Naive thymus-derived CD4-positive, alpha-beta T cell (primary cell): Measurements from ENCODE around the gene PTGES2. TPM values are rescaled to one million over a fixed set of nuclear protein-coding genes. Genes with fewer than 3 reads are reported as not detected.
A peak's percentile ranks its signal among the peaks of the same experiment; 100 is the strongest.

Experiments used
- ATAC-seq: fragments of 150-1000 bp; cut with Tn5 transposase; 2 replicates; pipeline ENCODE4 v1.10.0; 2021; ENCODE audit warnings: mild to moderate bottlenecking, moderate library complexity
- CTCF ChIA-PET: fragments of 350-600 bp; sonication (Branson Sonifier 250); formaldehyde crosslinking; loops from one replicate; lab custom pipeline; 2021; ENCODE audit warnings: antibody characterized with exemption; lab: Charles Lee
- POLR2A ChIA-PET: fragments of 350-600 bp; sonication (Branson Sonifier 250); formaldehyde crosslinking; loops from one replicate; lab custom pipeline; 2021; ENCODE audit warnings: antibody characterized with exemption, inconsistent platforms; lab: Charles Lee
- DNase-seq, 9 donors: peaks; one replicate each; pipeline versions ENCODE4 v3.0.0 to v3.0.0-alpha.2; 2020 to 2022; ENCODE audit warnings: mixed read lengths in 1 of 9
- H3K27ac ChIP-seq: one replicate; pipeline ENCODE4 v1.7.0; 2013; ENCODE audit warnings: mild to moderate bottlenecking, low read depth, low read length, moderate library complexity
- H3K27me3 ChIP-seq, 2 donors: one replicate each; pipeline ENCODE4 v1.7.0; 2013; ENCODE audit warnings: low read length in 2 of 2, mild to moderate bottlenecking in 2 of 2, moderate library complexity in 2 of 2; ENCODE audit not compliant: control insufficient read depth in 2 of 2, insufficient read depth in 2 of 2
- H3K36me3 ChIP-seq, 3 experiments: 1 replicate in 2 of 3; 2 replicates in 1 of 3; pipeline ENCODE4 v1.7.0; 2013; ENCODE audit warnings: low read length in 3 of 3, mild to moderate bottlenecking in 3 of 3, moderate library complexity in 1 of 3; ENCODE audit not compliant: insufficient read depth in 3 of 3, control insufficient read depth in 2 of 3
- H3K4me1 ChIP-seq, 2 donors: one replicate each; pipeline ENCODE4 v1.7.0; 2013; ENCODE audit warnings: low read length in 2 of 2, mild to moderate bottlenecking in 2 of 2, moderate library complexity in 1 of 2; ENCODE audit not compliant: control insufficient read depth in 2 of 2, insufficient read depth in 2 of 2
- H3K4me3 ChIP-seq: 2 replicates; pipeline ENCODE4 v1.7.0; 2013; ENCODE audit warnings: mild to moderate bottlenecking, low read length
- H3K9me3 ChIP-seq, 3 experiments: 1 replicate in 2 of 3; 2 replicates in 1 of 3; pipeline ENCODE4 v1.7.0; 2013; ENCODE audit warnings: low read length in 3 of 3; ENCODE audit not compliant: control insufficient read depth in 2 of 3
- H3K27ac Mint-ChIP-seq, 9 donors: one replicate each; pipeline ENCODE4 v1.8.0; 2020 to 2022; ENCODE audit warnings: mixed read lengths in 9 of 9, mild to moderate bottlenecking in 8 of 9, moderate library complexity in 5 of 9, inconsistent platforms in 2 of 9
- H3K27me3 Mint-ChIP-seq, 5 donors: one replicate each; pipeline ENCODE4 v1.8.0; 2021 to 2022; ENCODE audit warnings: mixed read lengths in 5 of 5, mild to moderate bottlenecking in 1 of 5
- H3K36me3 Mint-ChIP-seq, 5 donors: one replicate each; pipeline ENCODE4 v1.8.0; 2020 to 2022; ENCODE audit warnings: mixed read lengths in 5 of 5, mild to moderate bottlenecking in 3 of 5, inconsistent platforms in 1 of 5
- H3K4me1 Mint-ChIP-seq, 7 donors: one replicate each; pipeline ENCODE4 v1.8.0; 2020 to 2022; ENCODE audit warnings: mixed read lengths in 7 of 7, mild to moderate bottlenecking in 3 of 7, inconsistent platforms in 1 of 7
- H3K4me3 Mint-ChIP-seq, 10 donors: one replicate each; pipeline ENCODE4 v1.8.0; 2020 to 2022; ENCODE audit warnings: mild to moderate bottlenecking in 10 of 10, mixed read lengths in 10 of 10, moderate library complexity in 6 of 10, inconsistent platforms in 2 of 10
- H3K9me3 Mint-ChIP-seq, 11 donors: one replicate each; pipeline ENCODE4 v1.8.0; 2020 to 2022; ENCODE audit warnings: mixed read lengths in 11 of 11, mild to moderate bottlenecking in 4 of 11, inconsistent platforms in 1 of 11, moderate library complexity in 1 of 11
- intact Hi-C, 2 donors: fragments of 100-400 bp; cut with micrococcal nuclease; formaldehyde crosslinking; loops; one replicate each; pipeline ENCODE4 v1.15.1; 2023
- polyA plus RNA-seq, 2 donors: library from polyadenylated mRNA; unstranded; fragments of 300-500 nt; fragmentation: Illumina TruSeq; gene quantifications; one replicate each; pipeline ENCODE4 v1.2.3, GENCODE V29; 2021
- total RNA-seq, 6 experiments: library from RNA in 5 of 6; stranded (reverse) in 5 of 6; gene quantifications; 1 replicate in 5 of 6; 2 replicates in 1 of 6; pipeline ENCODE4 v1.2.3 and lab custom pipeline; 2021 to 2026

Gene PTGES2
- total and polyA plus RNA-seq, 7 experiments from 2014 or later, result 32.3 to 70.8 (median 60.8) TPM

- H3K9me3 ChIP-seq, result no peaks in the 10 kb centered on the region
- CTCF ChIA-PET, result interaction anchor here (0.8 to 1.5 kb wide), 4 partner anchors 8 to 145 kb away, joined by 3 to 5 read pairs (median 3); no protein-coding TSS in a partner anchor
- H3K27ac ChIP-seq, result no peak overlapping the region
- peaks cover 5 to 36% (median 8%) of the 10 kb centered on the region in 3 experiments for H3K36me3 ChIP-seq
- Mint-ChIP-seq H3K27ac (peak overlapping the region in 5 of 9 donors; percentile 34 to 69 (median 52)), H3K4me3 (peak overlapping the region in 7 of 10 donors; percentile 9 to 68 (median 39)), H3K9me3 (no peaks in the 10 kb centered on the region), H3K36me3 (peaks cover 6 to 29% (median 8%) of the 10 kb centered on the region in 5 donors), H3K4me1 (peaks cover 36 to 81% (median 59%) of the 10 kb centered on the region in 7 donors), H3K27me3 (no peaks in the 10 kb centered on the region)
- H3K4me1 ChIP-seq, result peaks cover 13 to 42% of the 10 kb centered on the region in 2 donors
- H3K27me3 ChIP-seq, result no peaks in the 10 kb centered on the region
- no peak for DNase-seq
- ATAC-seq, result no peak
- no peak overlapping the region for H3K4me3 ChIP-seq
- intact Hi-C loops, result no loop called here
- POLR2A ChIA-PET, result interaction anchor here (0.7 to 1.2 kb wide), 2 partner anchors 16 to 32 kb away, joined by 3 to 4 read pairs; partner anchors contain the start of gene SLC25A25
Observed at GRCh38 chr9:128099932-128100491, 27.5 kb downstream of the PTGES2 start.

- Mint-ChIP-seq H3K27me3 (no peaks in the 10 kb centered on the region), H3K27ac (peak overlapping the region in 5 of 9 donors; percentile 12 to 69 (median 52)), H3K36me3 (peaks cover 6 to 28% (median 9%) of the 10 kb centered on the region in 5 donors), H3K4me1 (peaks cover 40 to 84% (median 65%) of the 10 kb centered on the region in 7 donors), H3K9me3 (no peaks in the 10 kb centered on the region), H3K4me3 (peak overlapping the region in 8 of 10 donors; percentile 9 to 68 (median 44))
- no peaks in the 10 kb centered on the region for H3K9me3 ChIP-seq
- intact Hi-C loops, result no loop called here
- ATAC-seq, result no peak
- H3K4me1 ChIP-seq, result peaks cover 14 to 48% of the 10 kb centered on the region in 2 donors
- CTCF ChIA-PET, result interaction anchor here (0.9 to 1.3 kb wide), 3 partner anchors 18 to 145 kb away, joined by 3 to 5 read pairs (median 3); no protein-coding TSS in a partner anchor
- H3K27ac ChIP-seq, result peak overlapping the region; percentile 37
- POLR2A ChIA-PET, result interaction anchor here (1.2 to 1.5 kb wide), 2 partner anchors 32 to 93 kb away, joined by 3 read pairs; partner anchors contain the start of gene SLC25A25
- no peak for DNase-seq
- H3K36me3 ChIP-seq, result peaks cover 5 to 35% (median 7%) of the 10 kb centered on the region in 3 experiments
- no peaks in the 10 kb centered on the region for H3K27me3 ChIP-seq
- H3K4me3 ChIP-seq, result no peak overlapping the region
Observed at GRCh38 chr9:128099231-128099931, 28.1 kb downstream of the PTGES2 start.

- peak overlapping the region; percentile 34 to 88 (median 64) for H3K27ac Mint-ChIP-seq
- Histone ChIP-seq H3K4me1 (peaks cover 17 to 51% of the 10 kb centered on the region in 2 donors), H3K27me3 (no peaks in the 10 kb centered on the region), H3K27ac (peak overlapping the region; percentile 37), H3K4me3 (peak overlapping the region; percentile 17), H3K36me3 (peaks cover 0 to 30% (median 0%) of the 10 kb centered on the region in 3 experiments), H3K9me3 (no peaks in the 10 kb centered on the region)
- no peaks in the 10 kb centered on the region for H3K27me3 Mint-ChIP-seq
- DNase-seq, result peak in 8 of 9 donors; percentile 37 to 81 (median 52)
- ATAC-seq, result peak; percentile 73
- intact Hi-C loops, result no loop called here
- POLR2A ChIA-PET, result interaction anchor here (0.6 to 1.5 kb wide), 4 partner anchors 20 to 122 kb away, joined by 3 to 5 read pairs (median 3); partner anchors contain the start of gene SLC25A25
- H3K4me1 Mint-ChIP-seq, result peaks cover 36 to 84% (median 67%) of the 10 kb centered on the region in 7 donors
- H3K4me3 Mint-ChIP-seq, result peak overlapping the region; percentile 25 to 74 (median 60)
- H3K36me3 Mint-ChIP-seq, result peaks cover 3 to 23% (median 7%) of the 10 kb centered on the region in 5 donors
- CTCF ChIA-PET, result interaction anchor here (0.5 to 1.3 kb wide), 6 partner anchors 8 to 146 kb away, joined by 3 to 5 read pairs (median 3); no protein-coding TSS in a partner anchor
- H3K9me3 Mint-ChIP-seq, result no peaks in the 10 kb centered on the region
Observed at GRCh38 chr9:128098297-128099230, 29.0 kb downstream of the PTGES2 start.

- intact Hi-C loops, result no loop called here
- H3K27me3 Mint-ChIP-seq, result no peaks in the 10 kb centered on the region
Observed at GRCh38 chr9:128097543-128098296, 29.8 kb downstream of the PTGES2 start.

GRCh38 chr9:128096616-128097536 lies 30.7 kb downstream of the PTGES2 start:
- Mint-ChIP-seq H3K27ac (peak overlapping the region in 5 of 9 donors; percentile 17 to 73 (median 57)), H3K9me3 (no peaks in the 10 kb centered on the region), H3K27me3 (no peaks in the 10 kb centered on the region), H3K4me1 (peaks cover 43 to 84% (median 70%) of the 10 kb centered on the region in 7 donors), H3K36me3 (peaks cover 0 to 8% (median 6%) of the 10 kb centered on the region in 5 donors), H3K4me3 (no peak overlapping the region)
- Histone ChIP-seq H3K4me3 (no peak overlapping the region), H3K27me3 (no peaks in the 10 kb centered on the region), H3K9me3 (no peaks in the 10 kb centered on the region), H3K36me3 (peaks cover 0 to 15% (median 0%) of the 10 kb centered on the region in 3 experiments), H3K4me1 (peaks cover 18 to 61% of the 10 kb centered on the region in 2 donors), H3K27ac (no peak overlapping the region)
- ChIA-PET POLR2A (interaction anchor here (1.0 kb wide), 1 partner anchor 24 kb away, joined by 3 read pairs; no protein-coding TSS in a partner anchor), CTCF (interaction anchor here (0.6 to 1.1 kb wide), 3 partner anchors 8 to 62 kb away, joined by 3 to 4 read pairs (median 3); no protein-coding TSS in a partner anchor)
- no peak for ATAC-seq
- intact Hi-C loops, result no loop called here
- no peak for DNase-seq

More at GRCh38 chr9:128097543-128098296, 29.8 kb downstream of the PTGES2 start:
- Histone ChIP-seq H3K9me3 (no peaks in the 10 kb centered on the region), H3K27ac (no peak overlapping the region), H3K4me3 (no peak overlapping the region), H3K4me1 (peaks cover 16 to 52% of the 10 kb centered on the region in 2 donors), H3K27me3 (no peaks in the 10 kb centered on the region), H3K36me3 (peaks cover 0 to 24% (median 0%) of the 10 kb centered on the region in 3 experiments)
- ChIA-PET CTCF (interaction anchor here (0.5 to 1.1 kb wide), 5 partner anchors 9 to 145 kb away, joined by 3 to 5 read pairs (median 3); no protein-coding TSS in a partner anchor), POLR2A (interaction anchor here (0.6 to 1.5 kb wide), 3 partner anchors 19 to 121 kb away, joined by 3 to 5 read pairs (median 3); no protein-coding TSS in a partner anchor)
- H3K4me1 Mint-ChIP-seq, result peaks cover 40 to 84% (median 67%) of the 10 kb centered on the region in 7 donors
- peak overlapping the region in 8 of 10 donors; percentile 52 to 74 (median 62) for H3K4me3 Mint-ChIP-seq
- peak overlapping the region; percentile 34 to 88 (median 58) for H3K27ac Mint-ChIP-seq
- peaks cover 0 to 16% (median 6%) of the 10 kb centered on the region in 5 donors for H3K36me3 Mint-ChIP-seq
- ATAC-seq, result no peak
- no peaks in the 10 kb centered on the region for H3K9me3 Mint-ChIP-seq
- DNase-seq, result no peak
